Stimulated activated CD8-positive, alpha-beta memory T cell treated with anti-CD3 and anti-CD28 coated beads, Interleukin-4, amount 100 ng/mL, for 1 hour (primary cell): ENCODE data around the gene LYZ.

Experiments
- DNase-seq, 2 donors: peaks; one replicate each; pipeline ENCODE4 v3.0.0-alpha.2; 2020; ENCODE audit warnings: low read depth in 2 of 2, low spot score in 1 of 2

Gene LYZ

GRCh38 chr12:69338120-69338859, 9.9 kb upstream of the LYZ start:
- DNase-seq, result no peak

- DNase-seq, result no peak
Measured at GRCh38 chr12:69338936-69339335, 9.2 kb upstream of the LYZ start.

DNA sequence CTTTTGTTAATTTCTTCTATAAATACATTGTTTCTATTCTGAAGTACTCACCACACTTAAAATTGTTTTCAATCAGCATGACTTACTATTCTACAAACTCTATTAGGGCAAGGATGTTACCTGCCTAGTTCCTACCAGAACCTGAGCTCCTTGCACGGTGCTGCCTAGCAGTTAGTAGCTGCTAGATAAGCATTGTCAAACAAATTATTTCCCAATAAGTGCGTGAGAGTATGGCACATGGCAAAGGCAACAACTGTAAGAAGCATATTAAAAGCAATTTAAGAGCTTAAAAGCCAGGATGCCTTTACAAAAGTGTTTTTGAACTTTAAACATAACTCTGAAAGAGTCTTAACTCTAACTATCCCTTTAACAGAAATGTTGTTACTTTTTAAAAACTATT, 8.2 kb upstream of the LYZ start:
- DNase-seq, result no peak

DNA sequence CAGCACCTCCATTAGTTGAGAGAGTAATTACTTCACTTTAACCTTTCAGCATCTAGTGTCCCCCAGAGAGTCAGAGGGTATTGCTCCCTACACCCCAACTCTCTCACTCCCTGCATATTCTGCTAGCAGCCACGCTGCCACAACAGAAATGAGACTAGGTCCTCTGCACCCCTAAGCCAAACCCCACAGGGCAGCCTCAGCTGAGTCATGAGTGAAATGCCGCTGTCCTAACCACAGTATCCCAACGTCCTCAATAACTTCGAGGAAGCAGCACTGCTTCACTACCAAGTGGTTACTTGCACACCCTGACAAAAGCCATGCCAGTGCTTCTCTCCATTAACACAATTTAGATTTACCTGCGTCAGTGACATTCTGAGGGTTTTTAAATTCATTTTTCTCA, 6.9 kb upstream of the LYZ start:
- DNase-seq, result no peak

- DNase-seq, result no peak
Measured at GRCh38 chr12:69342421-69342820, 5.8 kb upstream of the LYZ start.

DNA sequence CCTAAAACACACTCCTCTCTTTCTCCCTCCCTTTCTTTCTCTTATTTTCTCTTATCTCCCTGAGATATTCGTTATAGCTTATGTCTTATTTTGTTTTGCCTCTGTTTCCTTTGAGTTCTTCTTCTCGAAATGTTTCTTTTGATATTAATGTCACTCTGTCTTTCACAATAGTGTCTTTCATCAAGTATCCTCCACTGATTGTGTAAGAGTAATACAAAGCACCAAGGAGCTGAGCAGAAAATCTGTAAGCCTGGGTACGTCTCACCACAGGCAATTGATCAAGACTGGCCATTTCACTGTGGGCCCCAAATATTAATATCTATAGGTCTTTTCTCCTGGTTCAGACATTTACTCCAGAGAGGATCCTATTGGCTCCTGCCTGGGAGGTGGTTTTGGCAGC, 4.8 kb upstream of the LYZ start:
- no peak for DNase-seq

- DNase-seq, result no peak
Measured at GRCh38 chr12:69343885-69344612, 4.1 kb upstream of the LYZ start.

- DNase-seq, result no peak
Measured at GRCh38 chr12:69345077-69345476, 3.1 kb upstream of the LYZ start.

GRCh38 chr12:69345742-69346141, 2.4 kb upstream of the LYZ start:
- DNase-seq, result no peak

GRCh38 chr12:69350002-69350626, 1.9 kb downstream of the LYZ start:
- no peak for DNase-seq

DNA sequence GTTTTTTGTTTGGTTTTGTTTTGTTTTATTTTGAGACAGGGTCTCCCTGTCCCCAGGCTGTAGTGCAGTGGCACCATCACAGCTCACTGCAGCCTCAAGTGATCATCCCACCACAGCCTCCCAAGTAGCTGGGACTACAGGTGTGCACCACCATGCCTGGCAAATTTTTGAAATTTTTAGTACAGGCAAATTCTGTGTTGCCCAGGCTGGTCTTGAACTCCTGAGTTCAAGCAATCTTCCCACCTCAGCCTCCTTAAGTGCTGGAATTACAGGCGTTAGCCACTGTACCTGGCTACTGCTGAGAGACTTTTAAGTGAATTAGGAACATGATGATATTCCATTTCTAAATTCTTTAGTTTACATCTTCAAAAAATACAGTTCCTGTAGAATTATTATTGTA, 2.6 kb downstream of the LYZ start:
- no peak for DNase-seq

GRCh38 chr12:69351462-69352236, 3.5 kb downstream of the LYZ start:
- no peak for DNase-seq

DNA sequence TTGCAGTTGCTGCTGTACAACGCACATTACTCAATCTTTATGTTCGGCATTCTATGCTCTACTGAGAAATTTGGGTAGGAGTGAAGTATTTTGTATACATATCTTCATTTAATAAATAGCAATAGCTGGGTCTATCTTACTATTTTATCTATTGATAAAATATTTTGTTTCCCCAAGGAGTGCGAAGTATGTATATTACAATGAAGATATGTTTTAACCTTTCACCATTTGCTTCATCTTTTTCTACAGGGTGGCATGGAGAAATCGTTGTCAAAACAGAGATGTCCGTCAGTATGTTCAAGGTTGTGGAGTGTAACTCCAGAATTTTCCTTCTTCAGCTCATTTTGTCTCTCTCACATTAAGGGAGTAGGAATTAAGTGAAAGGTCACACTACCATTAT, 4.7 kb downstream of the LYZ start:
- DNase-seq, result no peak

DNA sequence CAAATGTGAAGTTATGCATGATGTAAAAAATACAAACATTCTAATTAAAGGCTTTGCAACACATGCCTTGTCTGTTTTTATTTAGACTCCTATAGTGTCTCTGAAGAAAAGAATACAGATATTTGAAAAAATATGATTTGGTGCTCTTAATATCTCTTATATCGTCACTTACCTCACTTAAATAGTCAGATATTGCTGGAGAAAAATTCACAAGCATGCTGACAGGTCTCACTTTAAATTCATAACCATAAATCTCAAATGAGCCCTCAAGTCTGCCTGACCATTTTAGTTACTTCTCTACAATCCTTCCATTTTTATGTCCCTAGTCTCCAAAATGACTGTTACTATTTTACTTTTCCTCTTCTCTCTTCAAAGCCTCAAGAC, 6.0 kb downstream of the LYZ start:
- no peak for DNase-seq

GRCh38 chr12:69354556-69355187, 6.5 kb downstream of the LYZ start:
- no peak for DNase-seq

- DNase-seq, result no peak
Measured at GRCh38 chr12:69355363-69356028, 7.3 kb downstream of the LYZ start.

DNA sequence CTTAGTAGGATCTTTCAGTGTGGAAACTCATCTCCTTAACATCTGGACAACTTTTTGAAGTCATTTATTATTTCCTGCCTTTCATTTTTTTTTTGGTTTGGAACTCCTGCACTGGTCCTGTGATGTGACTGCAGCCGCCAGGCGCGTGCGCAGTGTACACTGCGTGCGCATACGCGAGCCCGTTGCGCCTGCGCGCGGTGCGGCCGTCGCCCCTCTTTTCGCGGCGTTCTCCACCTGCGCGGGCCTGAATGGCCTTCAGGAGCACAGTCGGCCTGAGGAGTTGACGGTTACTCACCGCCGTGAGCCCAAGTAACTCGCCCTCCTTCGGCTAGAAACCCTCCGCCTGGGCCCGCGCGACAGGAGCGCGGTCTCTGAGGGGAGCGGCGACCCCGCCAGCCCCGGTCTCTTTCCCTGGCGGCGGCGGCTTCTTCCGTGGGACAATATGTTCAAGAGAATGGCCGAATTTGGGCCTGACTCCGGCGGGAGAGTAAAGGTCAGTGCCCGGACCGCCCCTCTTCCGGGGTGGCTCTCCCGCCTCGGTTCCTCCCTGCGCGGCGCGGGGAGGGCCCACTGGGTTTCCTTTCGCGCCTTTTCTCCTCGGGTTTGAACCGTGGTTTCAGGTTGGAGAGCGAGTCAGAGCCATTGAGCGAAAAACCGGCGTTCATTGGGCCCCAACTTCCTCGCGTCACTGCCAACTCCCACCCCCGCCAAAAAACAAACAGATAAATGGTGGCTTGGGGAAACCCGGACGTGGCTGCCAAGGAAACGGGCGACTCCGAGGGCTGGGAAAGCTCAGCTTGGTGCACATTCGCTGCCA, 11.6 kb downstream of the LYZ start, which contains the start of gene YEATS4:
Gene YEATS4, plus strand, starts transcription at position 213 of the 817 bp plus-strand sequence. Its CDS starts 230 bp downstream, at position 443.
- peak; percentile 59 to 69 for DNase-seq

DNA sequence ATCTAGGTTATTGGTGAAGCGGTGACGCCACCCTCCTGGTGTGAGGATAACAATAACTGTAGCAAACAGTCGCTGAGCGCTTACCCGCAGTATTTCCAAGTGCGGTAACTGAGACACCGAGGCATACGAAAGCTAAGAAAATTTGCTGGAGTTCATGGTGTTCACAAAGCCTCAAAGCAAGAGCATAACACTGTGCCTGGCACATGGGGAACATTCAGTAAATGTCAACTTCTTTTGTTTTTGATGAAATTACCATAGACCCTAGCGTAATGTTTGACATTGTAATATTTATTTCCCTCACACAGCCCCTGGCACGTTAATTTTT, 12.1 kb downstream of the LYZ start:
- no peak for DNase-seq

DNA sequence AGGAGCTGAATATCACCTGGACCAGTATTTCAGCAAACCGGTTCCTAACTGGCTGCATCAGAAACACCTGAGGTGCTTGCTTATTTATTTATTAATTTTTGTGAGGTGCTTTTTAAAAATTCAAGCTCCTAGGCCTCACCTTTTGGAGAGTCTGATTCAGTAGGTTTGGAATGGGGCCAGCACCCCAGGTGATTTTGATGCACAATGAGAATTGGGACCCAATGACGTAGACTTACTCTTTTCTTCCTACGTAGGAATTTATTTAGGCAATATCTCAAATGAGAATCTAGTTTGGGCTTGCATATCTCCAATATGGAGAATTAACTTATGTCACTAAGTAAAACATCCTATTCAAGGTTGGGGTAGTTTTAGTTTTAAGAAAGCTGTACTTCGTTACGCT, 18.6 kb downstream of the LYZ start:
- no peak for DNase-seq

GRCh38 chr12:69368171-69368570, 20.0 kb downstream of the LYZ start:
- no peak for DNase-seq
